Suprapubic skin (tissue), 4 donors: ENCODE measurements around the gene TES. TPM values are rescaled to one million over a fixed set of nuclear protein-coding genes. Genes with fewer than 3 reads are reported as not detected.

Experiments
- DNase-seq, 2 donors: peaks; one replicate each; pipeline ENCODE4 v3.0.0-alpha.2; 2019; ENCODE audit warnings: low spot score in 2 of 2
- H3K27ac ChIP-seq: fragments of 200-600 bp; sonication (generic); one replicate; pipeline ENCODE4 v1.5.1; 2019
- H3K27me3 ChIP-seq: fragments of 200-600 bp; sonication (generic); one replicate; pipeline ENCODE4 v1.5.1; 2019
- H3K36me3 ChIP-seq: fragments of 200-600 bp; sonication (generic); one replicate; pipeline ENCODE4 v1.5.1; 2019
- H3K4me1 ChIP-seq: fragments of 200-600 bp; sonication (generic); one replicate; pipeline ENCODE4 v1.5.1; 2019
- H3K4me3 ChIP-seq: fragments of 200-600 bp; sonication (generic); one replicate; pipeline ENCODE4 v1.5.1; 2019; ENCODE audit warnings: mild to moderate bottlenecking
- H3K9me3 ChIP-seq: fragments of 200-600 bp; sonication (generic); one replicate; pipeline ENCODE4 v1.5.1; 2019
- CTCF ChIP-seq, 2 donors: fragments of 200-600 bp in 1 of 2; fragments of 450-650 bp in 1 of 2; sonication (generic) in 1 of 2; IDR thresholded peaks; one replicate each; pipeline ENCODE4 v1.5.1; 2016 to 2019; ENCODE audit warnings: antibody characterized with exemption in 2 of 2, mild to moderate bottlenecking in 1 of 2, moderate library complexity in 1 of 2
- EP300 ChIP-seq: sonication (generic); formaldehyde crosslinking; IDR thresholded peaks from one replicate; pipeline ENCODE4 v1.6.1; 2017; ENCODE audit warnings: antibody characterized with exemption
- POLR2A ChIP-seq, 2 donors: fragments of 450-650 bp; IDR thresholded peaks; one replicate each; pipeline ENCODE4 v1.6.1; 2017; ENCODE audit warnings: antibody characterized with exemption in 2 of 2, mild to moderate bottlenecking in 2 of 2, moderate library complexity in 2 of 2
- POLR2AphosphoS5 ChIP-seq, 3 donors: sonication (generic); formaldehyde crosslinking; IDR thresholded peaks; one replicate each; pipeline ENCODE4 v1.6.1; 2017; ENCODE audit warnings: antibody characterized with exemption in 3 of 3
- whole genome bisulfite sequencing: methylation state at CpG from one replicate; pipeline ENCODE4 v1.1.5; 2018; 5-methylcytosine and 5-hydroxymethylcytosine counted together
- total RNA-seq, 4 donors: library from RNA; depleted of rRNA; stranded (reverse); fragments of >200 nt; gene quantifications; one replicate each; pipeline ENCODE4 v1.1.0, GENCODE V29; 2016

Gene TES
- total RNA-seq, 4 donors from 2014 or later, result 44.3 to 66.0 (median 57.5) TPM

- no peak overlapping the region for H3K4me3 ChIP-seq
- no peak for DNase-seq
- TF ChIP-seq CTCF (IDR thresholded peaks at IDR 0.05), result no peak
- TF ChIP-seq EP300, result no peak
- TF ChIP-seq POLR2AphosphoS5 (IDR thresholded peaks at IDR 0.05), result no peak
- TF ChIP-seq POLR2A (IDR thresholded peaks at IDR 0.05), result no peak
- H3K27me3 ChIP-seq, result no peaks in the 10 kb centered on the region
- H3K27ac ChIP-seq, result no peak overlapping the region
- WGBS, result 67% methylated on average over 5 of the region's 5 CpGs
- H3K36me3 ChIP-seq, result no peaks in the 10 kb centered on the region
- H3K4me1 ChIP-seq, result peaks cover 21% of the 10 kb centered on the region
- H3K9me3 ChIP-seq, result no peaks in the 10 kb centered on the region
Measured at GRCh38 chr7:116222501-116222900, 12.2 kb downstream of the TES start.

GRCh38 chr7:116223588-116223987, 13.2 kb downstream of the TES start:
- Histone ChIP-seq H3K4me1 (peaks cover 19% of the 10 kb centered on the region), H3K4me3 (no peak overlapping the region), H3K27me3 (no peaks in the 10 kb centered on the region), H3K9me3 (no peaks in the 10 kb centered on the region), H3K36me3 (no peaks in the 10 kb centered on the region), H3K27ac (no peak overlapping the region)
- no peak for DNase-seq
- TF ChIP-seq POLR2A (IDR thresholded peaks at IDR 0.05) (no peak), CTCF (IDR thresholded peaks at IDR 0.05) (no peak), EP300 (no peak), POLR2AphosphoS5 (IDR thresholded peaks at IDR 0.05) (no peak)
- WGBS, result 93% methylated on average over 1 of the region's 1 CpG

GRCh38 chr7:116224492-116225098, 14.3 kb downstream of the TES start:
- Histone ChIP-seq H3K27ac (no peak overlapping the region), H3K9me3 (no peaks in the 10 kb centered on the region), H3K4me1 (peaks cover 20% of the 10 kb centered on the region), H3K27me3 (no peaks in the 10 kb centered on the region), H3K36me3 (no peaks in the 10 kb centered on the region), H3K4me3 (no peak overlapping the region)
- 76% methylated on average over 2 of the region's 2 CpGs for WGBS
- TF ChIP-seq CTCF (IDR thresholded peaks at IDR 0.05) (no peak), POLR2AphosphoS5 (IDR thresholded peaks at IDR 0.05) (no peak), POLR2A (IDR thresholded peaks at IDR 0.05) (no peak), EP300 (no peak)
- no peak for DNase-seq

- no peak overlapping the region for H3K27ac ChIP-seq
Measured at GRCh38 chr7:116225860-116226259, 15.5 kb downstream of the TES start.

GRCh38 chr7:116226664-116227063, 16.3 kb downstream of the TES start:
- Histone ChIP-seq H3K27me3 (no peaks in the 10 kb centered on the region), H3K27ac (no peak overlapping the region), H3K36me3 (no peaks in the 10 kb centered on the region), H3K9me3 (no peaks in the 10 kb centered on the region), H3K4me3 (no peak overlapping the region), H3K4me1 (peaks cover 41% of the 10 kb centered on the region)
- WGBS, result 90% methylated on average over 2 of the region's 2 CpGs
- no peak for TF ChIP-seq POLR2A (IDR thresholded peaks at IDR 0.05)
- no peak for TF ChIP-seq CTCF (IDR thresholded peaks at IDR 0.05)
- TF ChIP-seq EP300, result no peak
- no peak for TF ChIP-seq POLR2AphosphoS5 (IDR thresholded peaks at IDR 0.05)
- no peak for DNase-seq

More at GRCh38 chr7:116225860-116226259, 15.5 kb downstream of the TES start:
- no peaks in the 10 kb centered on the region for H3K9me3 ChIP-seq
- DNase-seq, result no peak
- H3K27me3 ChIP-seq, result no peaks in the 10 kb centered on the region
- TF ChIP-seq EP300, result no peak
- TF ChIP-seq CTCF (IDR thresholded peaks at IDR 0.05), result no peak
- TF ChIP-seq POLR2A (IDR thresholded peaks at IDR 0.05), result no peak
- TF ChIP-seq POLR2AphosphoS5 (IDR thresholded peaks at IDR 0.05), result no peak
- no peaks in the 10 kb centered on the region for H3K36me3 ChIP-seq
- H3K4me1 ChIP-seq, result peaks cover 33% of the 10 kb centered on the region
- no peak overlapping the region for H3K4me3 ChIP-seq
